Neuronal stem cell (in vitro differentiated cells): Measurements from ENCODE around the gene DNAH17.
A peak's percentile ranks its signal among the peaks of the same experiment; 100 is the strongest.

ENCODE experiments used
- DNase-seq: peaks from one replicate; pipeline ENCODE4 v3.0.0-alpha.2; 2013; ENCODE audit warnings: low spot score
- H2AFZ ChIP-seq: one replicate; pipeline ENCODE4 v1.6.1; 2013; ENCODE audit warnings: mild to moderate bottlenecking, low read length, inconsistent platforms
- H2AK5ac ChIP-seq: 2 replicates; pipeline ENCODE4 v1.6.1; 2013; ENCODE audit warnings: low read depth, mild to moderate bottlenecking, inconsistent platforms, low read length, moderate library complexity, mixed read lengths
- H2BK120ac ChIP-seq: 2 replicates; pipeline ENCODE4 v1.6.1; 2013; ENCODE audit warnings: low read depth, mild to moderate bottlenecking, inconsistent platforms, low read length, moderate library complexity, mixed read lengths
- H2BK12ac ChIP-seq: one replicate; pipeline ENCODE4 v1.6.1; 2013; ENCODE audit warnings: low read length, inconsistent platforms
- H2BK15ac ChIP-seq: 2 replicates; pipeline ENCODE4 v1.6.1; 2013; ENCODE audit warnings: mild to moderate bottlenecking, low read length, inconsistent platforms, mixed read lengths
- H2BK5ac ChIP-seq: one replicate; pipeline ENCODE4 v1.6.1; 2013; ENCODE audit warnings: inconsistent platforms, mild to moderate bottlenecking, low read length, moderate library complexity
- H3K14ac ChIP-seq: one replicate; pipeline ENCODE4 v1.6.1; 2013; ENCODE audit warnings: low read length, inconsistent platforms
- H3K18ac ChIP-seq: 2 replicates; pipeline ENCODE4 v1.6.1; 2013; ENCODE audit warnings: low read length, inconsistent platforms
- H3K23ac ChIP-seq: 2 replicates; pipeline ENCODE4 v1.6.1; 2013; ENCODE audit warnings: low read depth, mild to moderate bottlenecking, mixed read lengths, low read length, inconsistent platforms; ENCODE audit not compliant: poor library complexity
- H3K27ac ChIP-seq: replicated peaks from 3 replicates; pipeline ENCODE4 v1.5.1; 2013; ENCODE audit warnings: low read length, inconsistent platforms
- H3K27me3 ChIP-seq, 3 experiments: 2 replicates each; pipeline ENCODE4 v1.6.1; 2013; ENCODE audit warnings: low read length in 3 of 3, mild to moderate bottlenecking in 2 of 3, inconsistent platforms in 1 of 3, low read depth in 1 of 3, mixed read lengths in 1 of 3, moderate library complexity in 1 of 3; ENCODE audit not compliant: control insufficient read depth in 3 of 3, insufficient read depth in 3 of 3
- H3K36me3 ChIP-seq, 2 donors: replicated peaks in 1 of 2; 2 replicates each; pipeline ENCODE4 v1.6.1; 2013; ENCODE audit warnings: low read length in 2 of 2; ENCODE audit not compliant: control insufficient read depth in 2 of 2, insufficient read depth in 2 of 2
- H3K4ac ChIP-seq: 2 replicates; pipeline ENCODE4 v1.6.1; 2013; ENCODE audit warnings: inconsistent platforms, mild to moderate bottlenecking, low read length, moderate library complexity
- H3K4me1 ChIP-seq, 2 donors: 1 replicate in 1 of 2; 2 replicates in 1 of 2; pipeline ENCODE4 v1.6.1; 2013; ENCODE audit warnings: low read length in 2 of 2, low read depth in 1 of 2; ENCODE audit not compliant: control insufficient read depth in 2 of 2, insufficient read depth in 1 of 2
- H3K4me2 ChIP-seq: one replicate; pipeline ENCODE4 v1.6.1; 2013; ENCODE audit warnings: mild to moderate bottlenecking, low read length, inconsistent platforms; ENCODE audit not compliant: insufficient read depth, poor library complexity, severe bottlenecking
- H3K4me3 ChIP-seq, 2 donors: 2 replicates each; pipeline ENCODE4 v1.5.1; 2013; ENCODE audit warnings: low read length in 2 of 2, mild to moderate bottlenecking in 2 of 2, inconsistent platforms in 1 of 2, moderate library complexity in 1 of 2
- H3K79me1 ChIP-seq: one replicate; pipeline ENCODE4 v1.6.1; 2013; ENCODE audit warnings: low read depth, mild to moderate bottlenecking, inconsistent platforms, low read length, moderate library complexity
- H3K9ac ChIP-seq: one replicate; pipeline ENCODE4 v1.6.1; 2013; ENCODE audit warnings: mild to moderate bottlenecking, low read depth, low read length, inconsistent platforms; ENCODE audit not compliant: poor library complexity
- H3K9me3 ChIP-seq, 2 donors: replicated peaks in 1 of 2; 2 replicates each; pipeline versions ENCODE3 to v1.6.1; 2013; ENCODE audit warnings: low read length in 2 of 2, mild to moderate bottlenecking in 2 of 2, inconsistent platforms in 1 of 2, low read depth in 1 of 2, mixed read lengths in 1 of 2, moderate library complexity in 1 of 2; ENCODE audit not compliant: control insufficient read depth in 2 of 2, insufficient read depth in 1 of 2
- H4K8ac ChIP-seq: one replicate; pipeline ENCODE4 v1.6.1; 2013; ENCODE audit warnings: low read depth, mild to moderate bottlenecking, inconsistent platforms, low read length, moderate library complexity
- H4K91ac ChIP-seq: one replicate; pipeline ENCODE4 v1.6.1; 2013; ENCODE audit warnings: low read length, low read depth, mild to moderate bottlenecking, inconsistent platforms; ENCODE audit not compliant: poor library complexity
- WGBS, 2 donors: extraction: QIAGEN DNeasy Blood & Tissue Kit; methylation state at CpG; one replicate each; pipeline ENCODE4 v1.1.7; 2013; ENCODE audit warnings: missing lambda C conversion rate in 2 of 2, mixed read lengths in 1 of 2; ENCODE audit not compliant: insufficient read length in 2 of 2, insufficient replicate concordance in 1 of 2; ENCODE audit errors: extremely low coverage in 2 of 2; 5-methylcytosine and 5-hydroxymethylcytosine counted together

DNAH17 gene

GRCh38 chr17:78618264-78619066 lies 41.3 kb upstream of the DNAH17 start:
- Histone ChIP-seq H4K8ac (no peak overlapping the region), H3K9me3 (no peaks in the 10 kb centered on the region), H3K9ac (no peak overlapping the region), H3K27ac (no peak overlapping the region), H3K14ac (no peak overlapping the region), H3K4ac (no peak overlapping the region), H2AFZ (no peak overlapping the region), H2BK15ac (no peak overlapping the region), H2BK12ac (no peak overlapping the region), H3K36me3 (no peaks in the 10 kb centered on the region), H3K4me2 (no peak overlapping the region), H3K18ac (no peak overlapping the region), H3K27me3 (peaks cover 0 to 15% (median 0%) of the 10 kb centered on the region in 3 experiments), H4K91ac (no peak overlapping the region), H3K4me1 (no peaks in the 10 kb centered on the region), H2BK5ac (no peak overlapping the region), H2BK120ac (no peak overlapping the region), H3K4me3 (no peak overlapping the region), H2AK5ac (no peak overlapping the region), H3K79me1 (no peaks in the 10 kb centered on the region), H3K23ac (no peak overlapping the region)
- no CpG with 5 or more reads among the region's 20 CpGs for WGBS, 2 donors
- no peak for DNase-seq

DNA sequence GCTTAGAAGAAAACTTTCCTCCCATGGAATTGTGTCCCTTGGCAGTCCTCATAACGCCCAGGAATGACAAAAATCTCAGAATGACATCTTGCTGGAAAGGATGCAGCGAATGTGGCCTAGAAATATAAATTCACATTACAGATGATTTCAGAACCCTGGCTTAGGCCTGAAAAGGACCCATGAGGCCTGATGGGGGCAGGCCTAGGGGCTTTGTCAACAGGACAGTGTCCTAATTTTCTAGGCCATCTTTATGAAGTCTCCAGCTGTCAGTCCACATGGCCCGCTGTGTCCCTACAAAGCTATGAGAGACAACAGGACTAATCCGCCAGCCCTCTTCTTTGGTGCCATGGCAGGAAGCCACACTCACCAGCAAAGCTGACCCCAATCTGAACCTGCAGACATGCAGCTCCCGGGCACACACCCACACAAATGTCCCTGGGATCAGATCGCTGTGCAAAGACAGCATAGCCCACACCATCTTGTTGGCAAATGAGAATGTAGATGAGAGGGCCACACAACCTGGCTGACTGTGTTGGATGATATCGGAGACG lies 40.4 kb upstream of the DNAH17 start:
- no peak for DNase-seq
- no peak overlapping the region for H2AK5ac ChIP-seq
- no peaks in the 10 kb centered on the region for H3K4me1 ChIP-seq
- H3K4me3 ChIP-seq: no peak overlapping the region
- no peaks in the 10 kb centered on the region for H3K9me3 ChIP-seq
- no peak overlapping the region for H2AFZ ChIP-seq
- no peak overlapping the region for H3K18ac ChIP-seq
- H3K4me2 ChIP-seq: no peak overlapping the region
- no CpG with 5 or more reads among the region's 8 CpGs for WGBS, 2 donors
- no peak overlapping the region for H2BK5ac ChIP-seq
- H3K23ac ChIP-seq: no peak overlapping the region
- H3K36me3 ChIP-seq: no peaks in the 10 kb centered on the region
- no peak overlapping the region for H2BK15ac ChIP-seq
- H3K9ac ChIP-seq: no peak overlapping the region
- H3K27me3 ChIP-seq: peaks cover 0 to 8% (median 0%) of the 10 kb centered on the region in 3 experiments
- no peak overlapping the region for H4K91ac ChIP-seq
- no peak overlapping the region for H3K27ac ChIP-seq
- no peak overlapping the region for H2BK12ac ChIP-seq
- no peak overlapping the region for H3K4ac ChIP-seq
- no peaks in the 10 kb centered on the region for H3K79me1 ChIP-seq
- H3K14ac ChIP-seq: no peak overlapping the region
- no peak overlapping the region for H2BK120ac ChIP-seq
- H4K8ac ChIP-seq: no peak overlapping the region

- no peak overlapping the region for H4K91ac ChIP-seq
- H4K8ac ChIP-seq: peak overlapping the region; percentile 26
- H2AFZ ChIP-seq: no peak overlapping the region
- no peak for DNase-seq
- H3K18ac ChIP-seq: no peak overlapping the region
- no peak overlapping the region for H2BK12ac ChIP-seq
- WGBS, 2 donors: no CpG with 5 or more reads among the region's 13 CpGs
- H3K4me1 ChIP-seq: no peaks in the 10 kb centered on the region
- H3K36me3 ChIP-seq: no peaks in the 10 kb centered on the region
- no peak overlapping the region for H2AK5ac ChIP-seq
- no peaks in the 10 kb centered on the region for H3K9me3 ChIP-seq
- H3K23ac ChIP-seq: peak overlapping the region; percentile 11
- peak overlapping the region; percentile 25 for H3K14ac ChIP-seq
- H2BK5ac ChIP-seq: no peak overlapping the region
- no peak overlapping the region for H2BK120ac ChIP-seq
- H3K79me1 ChIP-seq: no peaks in the 10 kb centered on the region
- H3K27ac ChIP-seq: no peak overlapping the region
- H2BK15ac ChIP-seq: no peak overlapping the region
- no peak overlapping the region for H3K9ac ChIP-seq
- no peak overlapping the region for H3K4me3 ChIP-seq
- H3K4me2 ChIP-seq: no peak overlapping the region
- H3K27me3 ChIP-seq: peaks cover 0 to 7% (median 0%) of the 10 kb centered on the region in 3 experiments
- H3K4ac ChIP-seq: no peak overlapping the region
Observed at GRCh38 chr17:78616946-78617345, 39.8 kb upstream of the DNAH17 start.

- peaks cover 0 to 9% (median 0%) of the 10 kb centered on the region in 3 experiments for H3K27me3 ChIP-seq
- WGBS, 2 donors: no CpG with 5 or more reads among the region's 13 CpGs
Observed at GRCh38 chr17:78615631-78616030, 38.4 kb upstream of the DNAH17 start.

More at GRCh38 chr17:78615631-78616030, 38.4 kb upstream of the DNAH17 start:
- no peak overlapping the region for H3K27ac ChIP-seq
- no peaks in the 10 kb centered on the region for H3K4me1 ChIP-seq
- H3K9me3 ChIP-seq: no peaks in the 10 kb centered on the region
- H2BK5ac ChIP-seq: no peak overlapping the region
- peak overlapping the region; percentile 80 for H2BK12ac ChIP-seq
- H3K36me3 ChIP-seq: no peaks in the 10 kb centered on the region
- H4K91ac ChIP-seq: no peak overlapping the region
- H2AFZ ChIP-seq: no peak overlapping the region
- H3K4me2 ChIP-seq: no peak overlapping the region
- H4K8ac ChIP-seq: no peak overlapping the region
- H2AK5ac ChIP-seq: peak overlapping the region; percentile 49
- no peak overlapping the region for H2BK120ac ChIP-seq
- peak overlapping the region; percentile 59 for H3K18ac ChIP-seq
- no peak overlapping the region for H3K9ac ChIP-seq
- H3K14ac ChIP-seq: no peak overlapping the region
- H2BK15ac ChIP-seq: no peak overlapping the region
- H3K79me1 ChIP-seq: no peaks in the 10 kb centered on the region
- no peak for DNase-seq
- no peak overlapping the region for H3K4me3 ChIP-seq
- no peak overlapping the region for H3K23ac ChIP-seq
- H3K4ac ChIP-seq: no peak overlapping the region
